HG03025 (cell line): Measurements from ENCODE around the gene FKRP.
"Not testable (repeated sequence)": the region's sequence is repeated elsewhere in the genome, so short reads cannot be mapped to it uniquely, and the experiment has no call there.

Experiments used
- ATAC-seq: cut with Tn5 transposase; IDR thresholded peaks from one replicate; pipeline ENCODE4 v1.9.1; 2021; ENCODE audit warnings: mild to moderate bottlenecking, moderate library complexity; ENCODE audit not compliant: unreplicated experiment, low FRiP score

Gene FKRP, protein sequence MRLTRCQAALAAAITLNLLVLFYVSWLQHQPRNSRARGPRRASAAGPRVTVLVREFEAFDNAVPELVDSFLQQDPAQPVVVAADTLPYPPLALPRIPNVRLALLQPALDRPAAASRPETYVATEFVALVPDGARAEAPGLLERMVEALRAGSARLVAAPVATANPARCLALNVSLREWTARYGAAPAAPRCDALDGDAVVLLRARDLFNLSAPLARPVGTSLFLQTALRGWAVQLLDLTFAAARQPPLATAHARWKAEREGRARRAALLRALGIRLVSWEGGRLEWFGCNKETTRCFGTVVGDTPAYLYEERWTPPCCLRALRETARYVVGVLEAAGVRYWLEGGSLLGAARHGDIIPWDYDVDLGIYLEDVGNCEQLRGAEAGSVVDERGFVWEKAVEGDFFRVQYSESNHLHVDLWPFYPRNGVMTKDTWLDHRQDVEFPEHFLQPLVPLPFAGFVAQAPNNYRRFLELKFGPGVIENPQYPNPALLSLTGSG

DNA sequence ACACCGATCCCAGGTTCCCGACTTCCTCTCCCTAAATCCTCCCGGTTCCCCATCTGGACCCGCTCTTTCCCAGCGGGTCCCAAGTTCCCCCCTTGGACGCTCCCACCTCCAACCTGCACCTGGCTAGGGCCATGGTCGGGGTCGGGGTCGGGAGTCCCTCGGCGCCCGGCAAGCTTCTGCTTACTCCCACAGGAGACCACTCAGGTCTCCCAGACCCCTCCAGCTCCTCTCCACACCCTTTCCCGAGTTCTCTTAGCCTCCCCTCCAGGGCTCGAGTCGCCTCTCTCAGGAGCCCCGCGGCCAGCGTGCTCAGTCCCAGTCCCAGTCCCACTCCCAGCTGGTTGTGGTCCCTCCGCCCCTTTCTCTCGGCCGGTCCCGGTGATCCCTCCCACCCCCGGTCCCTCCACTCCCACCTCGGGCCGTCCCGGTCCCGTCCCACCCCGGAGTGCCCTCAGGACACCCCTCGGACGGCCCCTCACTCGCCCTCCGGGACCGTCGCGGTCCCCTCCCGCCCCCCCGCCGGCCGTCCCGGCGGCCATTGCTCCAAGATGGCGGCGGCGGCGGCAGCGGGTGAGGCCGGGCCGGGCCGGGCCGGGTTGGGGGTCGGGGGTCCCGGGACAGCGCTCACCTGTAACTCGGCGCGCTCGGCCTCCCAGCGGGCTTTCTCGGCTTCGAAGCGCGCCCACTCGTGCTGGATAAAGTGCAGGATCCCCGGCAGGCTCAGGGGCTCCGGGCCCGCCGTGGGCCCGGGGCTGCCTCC, at the start of gene FKRP:
FKRP (plus strand) TSS at position 537 of the 760 bp plus-strand sequence. CDS start 9,394 bp downstream, outside the sequence.
- no peak for ATAC-seq

DNA sequence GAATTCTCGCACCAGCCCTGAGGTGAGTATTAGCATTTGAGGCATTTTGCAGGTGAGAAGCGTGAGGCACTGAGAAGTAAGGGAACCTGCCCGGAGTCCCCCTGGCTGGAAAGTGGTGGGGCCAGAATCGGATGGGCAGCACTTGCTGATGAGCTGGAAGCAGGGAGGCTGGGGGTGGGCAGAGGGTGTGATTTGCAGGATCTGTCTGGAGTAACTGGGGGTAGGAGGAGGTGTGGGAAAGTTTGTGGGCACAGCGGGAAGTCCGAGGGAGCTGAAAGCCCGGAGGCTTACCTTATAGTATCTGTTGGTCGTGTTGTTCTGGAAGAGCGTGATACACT, 49.0 kb upstream of the FKRP start:
- ATAC-seq, result no peak

DNA sequence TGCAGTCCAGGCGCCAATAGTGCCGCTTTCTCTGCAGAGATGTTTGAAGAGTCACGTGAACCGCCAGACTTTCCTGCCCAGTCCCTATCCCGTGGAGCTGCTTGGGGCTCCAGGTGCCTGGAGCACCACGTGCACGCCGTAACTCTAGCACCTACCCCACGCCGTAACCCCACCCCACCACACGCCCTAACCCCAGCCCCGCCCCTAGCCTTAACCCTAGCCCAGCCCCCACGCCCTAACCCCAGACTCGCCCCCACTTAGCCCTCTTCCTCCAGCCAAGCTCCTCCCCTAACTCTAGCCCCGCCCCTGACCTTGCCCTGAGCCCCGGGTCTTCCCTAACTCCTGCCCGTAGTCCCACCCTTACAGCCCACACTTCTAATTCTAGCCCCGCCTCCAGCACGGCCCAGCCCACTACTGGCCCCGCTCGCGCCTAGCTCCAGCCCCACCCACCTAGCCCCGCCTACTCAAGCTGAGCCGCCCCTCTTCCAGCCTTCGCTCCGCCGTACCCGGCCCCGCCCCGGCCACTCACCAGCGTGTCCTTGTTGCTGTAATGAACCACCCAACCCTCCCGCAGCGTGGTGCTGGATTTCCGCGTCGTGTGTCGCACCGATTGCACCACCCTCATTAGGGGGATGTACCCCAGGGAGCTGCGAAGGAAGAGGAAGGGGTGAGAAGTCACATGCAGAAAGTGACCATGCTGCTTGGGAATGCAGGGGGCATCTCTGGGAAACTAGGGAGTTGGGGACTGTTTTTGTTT, 48.5 kb upstream of the FKRP start:
- ATAC-seq, result no peak

DNA sequence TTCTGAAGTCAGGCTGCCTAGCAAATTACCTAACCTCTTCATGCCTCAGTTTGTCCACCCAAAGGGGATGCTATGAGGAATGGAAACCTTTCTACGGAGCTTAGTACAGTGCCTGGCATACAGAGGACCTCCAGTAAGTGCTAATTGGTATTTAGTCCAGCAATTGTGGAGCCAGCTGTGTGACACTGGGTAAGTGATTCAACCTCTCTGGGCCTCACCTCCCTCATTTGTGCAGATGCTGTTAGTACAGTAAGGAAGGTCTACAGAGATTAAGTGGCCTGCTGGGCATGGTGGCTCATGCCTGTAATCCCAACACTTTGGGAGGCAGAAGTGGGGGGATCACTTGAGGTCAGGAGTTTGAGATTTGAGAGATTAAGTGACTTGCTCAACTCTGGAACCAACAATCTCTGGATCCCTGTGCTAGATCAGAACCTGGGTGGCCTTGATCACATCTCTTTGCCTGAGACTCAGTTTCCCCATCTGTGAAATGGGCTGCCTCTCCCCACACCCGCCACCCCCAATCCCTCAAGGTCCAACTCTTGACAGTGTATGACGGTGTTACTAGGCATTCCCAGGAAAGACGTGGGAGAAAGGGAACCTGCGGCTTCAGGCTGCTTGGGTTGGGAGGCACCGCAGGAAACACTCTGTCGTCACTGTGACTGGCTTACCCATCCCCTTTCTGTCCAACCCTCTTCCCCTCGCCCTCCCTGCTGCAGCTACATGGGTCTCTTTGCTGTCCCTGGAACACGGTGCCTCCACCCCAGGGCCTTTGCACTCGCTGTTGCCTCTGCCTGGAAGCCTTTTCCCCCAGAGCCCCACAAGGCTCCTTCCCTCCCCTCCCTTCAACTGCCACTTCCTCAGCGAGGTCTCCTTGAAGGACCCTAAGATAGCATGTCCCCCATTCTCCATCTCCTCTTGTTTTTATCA, 47.2 kb upstream of the FKRP start:
- ATAC-seq, result no peak

DNA sequence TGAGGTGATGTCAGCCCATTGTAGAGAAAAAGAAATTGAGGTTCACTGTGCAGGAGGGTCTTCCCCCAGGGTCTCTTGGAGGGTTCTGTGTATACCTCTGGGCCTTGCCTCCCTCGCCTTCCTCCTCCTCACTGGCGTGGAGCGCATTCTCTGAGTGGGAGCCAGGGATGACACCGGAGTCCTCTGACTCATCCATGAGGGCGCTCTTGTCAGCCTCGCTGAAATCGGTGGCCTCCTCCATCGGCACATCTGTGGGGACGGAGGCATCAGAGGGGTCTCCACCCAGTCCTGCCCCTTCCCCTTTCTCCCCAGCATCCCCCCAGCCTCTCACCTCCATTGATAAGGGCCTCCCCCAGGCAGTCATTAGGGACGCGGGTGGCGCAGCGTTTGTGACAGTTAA, 45.2 kb upstream of the FKRP start:
- ATAC-seq, result no peak

DNA sequence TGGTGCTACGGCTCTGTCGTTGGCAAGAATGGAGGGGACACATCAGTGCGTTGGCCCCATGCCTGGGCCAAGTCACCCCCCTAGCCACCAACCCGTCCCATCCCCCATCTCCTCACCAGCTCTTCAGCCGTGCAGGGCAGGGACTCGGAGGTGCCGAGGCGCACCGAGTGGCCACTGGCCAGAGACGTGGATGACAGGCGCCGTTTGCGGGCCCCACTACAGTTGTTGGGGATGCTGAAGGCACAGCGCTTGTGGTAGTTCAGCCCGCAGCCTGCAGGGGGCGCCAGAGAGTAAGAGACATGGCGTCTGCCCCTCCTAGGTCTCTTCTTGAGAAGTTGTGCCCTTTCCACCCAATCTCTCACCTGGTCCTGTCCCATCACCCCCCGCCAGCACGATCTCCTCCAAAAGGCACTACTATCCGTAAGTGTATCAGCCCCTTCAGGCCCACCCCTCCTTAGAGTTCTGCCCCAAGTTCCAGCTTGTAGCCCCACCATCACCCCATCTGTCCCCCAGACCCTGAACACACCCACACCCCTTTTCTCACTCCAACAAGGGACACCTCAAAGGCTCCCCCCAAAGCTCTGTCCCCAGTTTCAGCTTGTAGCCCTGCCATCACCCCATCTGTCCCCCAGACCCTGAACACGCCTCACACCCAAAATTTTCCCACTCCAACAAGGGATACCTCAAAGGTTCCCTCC, 41.3 kb upstream of the FKRP start:
- no peak for ATAC-seq

DNA sequence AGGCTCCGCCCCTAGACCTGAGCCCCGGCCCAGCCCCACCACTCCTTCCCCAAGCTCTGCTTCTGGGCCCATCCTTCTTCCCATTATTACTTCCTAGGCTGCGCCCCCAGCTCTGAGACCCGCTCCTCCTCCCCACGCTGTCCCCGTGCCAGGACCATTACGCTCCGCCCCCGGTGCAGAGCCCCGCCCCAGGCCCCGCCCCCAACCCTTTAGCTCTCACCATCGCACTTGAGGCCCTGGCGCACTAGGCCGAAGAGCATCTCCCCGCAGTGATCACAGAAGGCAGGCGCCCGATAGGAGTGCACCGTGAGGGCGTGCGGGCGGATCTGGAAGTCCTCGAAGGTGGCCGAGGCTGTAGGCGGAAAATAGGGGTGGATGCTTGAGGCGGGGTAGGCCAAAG, 35.2 kb upstream of the FKRP start:
- ATAC-seq, result no peak

DNA sequence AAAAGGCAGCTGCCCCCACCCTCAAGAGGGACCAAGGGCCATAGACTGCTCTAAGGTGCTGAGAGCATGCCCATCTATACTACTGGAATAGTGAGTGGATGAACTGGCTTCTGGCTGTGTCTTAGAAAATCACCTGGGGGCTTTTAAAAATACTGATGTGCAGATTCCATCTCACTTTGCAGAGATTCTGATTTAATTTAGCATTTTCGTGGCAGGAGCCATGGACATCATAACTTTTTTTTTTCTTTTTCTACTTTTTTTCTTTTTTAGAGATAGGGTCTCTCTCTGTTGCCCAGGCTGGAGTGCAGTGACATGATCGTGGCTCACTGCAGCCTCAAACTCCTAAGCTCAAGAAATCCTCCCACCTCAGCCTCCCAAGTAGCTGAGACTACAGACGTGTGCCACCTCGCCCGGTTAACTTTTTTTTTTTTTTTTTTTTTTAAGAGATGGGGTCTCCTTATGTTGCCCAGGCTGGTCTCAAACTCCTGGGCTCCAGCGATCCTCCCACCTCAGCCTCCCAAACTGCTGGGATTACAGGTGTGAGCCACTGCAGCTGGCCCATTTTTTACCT, 33.0 kb upstream of the FKRP start:
- ATAC-seq, result not testable (repeated sequence)

DNA sequence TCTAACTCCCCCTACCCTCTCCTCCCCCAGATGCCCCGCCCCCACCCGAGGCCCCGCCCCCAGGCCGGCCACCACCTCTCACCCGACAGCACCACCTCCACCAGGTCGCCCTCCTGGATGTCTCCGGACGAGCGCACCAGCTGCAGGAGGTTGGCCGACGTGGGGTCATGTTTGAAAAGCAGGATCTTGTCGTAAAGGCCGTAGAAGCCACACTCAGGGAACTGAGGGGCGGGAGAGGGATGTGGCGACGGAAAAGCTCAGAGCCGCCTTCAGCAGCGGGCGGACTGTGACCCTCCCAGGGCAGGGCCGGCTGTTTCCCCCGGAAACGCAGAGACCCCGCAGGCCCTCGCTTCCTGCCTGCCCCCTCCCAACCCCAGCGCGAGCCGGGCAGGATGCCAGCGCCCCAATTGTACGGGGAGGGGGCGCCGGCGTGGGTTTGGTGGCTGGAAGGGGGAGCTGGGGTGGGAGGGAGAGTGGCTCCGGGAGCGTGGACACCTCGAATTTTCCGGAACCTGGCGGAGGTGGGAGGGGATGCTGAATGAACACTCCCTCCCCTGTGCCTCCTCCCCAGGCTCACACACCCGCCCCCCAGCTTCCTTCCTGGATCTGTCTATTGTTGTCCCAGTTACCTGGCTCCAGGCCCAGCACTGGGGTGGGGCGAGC, 31.9 kb upstream of the FKRP start:
- ATAC-seq, result no peak

DNA sequence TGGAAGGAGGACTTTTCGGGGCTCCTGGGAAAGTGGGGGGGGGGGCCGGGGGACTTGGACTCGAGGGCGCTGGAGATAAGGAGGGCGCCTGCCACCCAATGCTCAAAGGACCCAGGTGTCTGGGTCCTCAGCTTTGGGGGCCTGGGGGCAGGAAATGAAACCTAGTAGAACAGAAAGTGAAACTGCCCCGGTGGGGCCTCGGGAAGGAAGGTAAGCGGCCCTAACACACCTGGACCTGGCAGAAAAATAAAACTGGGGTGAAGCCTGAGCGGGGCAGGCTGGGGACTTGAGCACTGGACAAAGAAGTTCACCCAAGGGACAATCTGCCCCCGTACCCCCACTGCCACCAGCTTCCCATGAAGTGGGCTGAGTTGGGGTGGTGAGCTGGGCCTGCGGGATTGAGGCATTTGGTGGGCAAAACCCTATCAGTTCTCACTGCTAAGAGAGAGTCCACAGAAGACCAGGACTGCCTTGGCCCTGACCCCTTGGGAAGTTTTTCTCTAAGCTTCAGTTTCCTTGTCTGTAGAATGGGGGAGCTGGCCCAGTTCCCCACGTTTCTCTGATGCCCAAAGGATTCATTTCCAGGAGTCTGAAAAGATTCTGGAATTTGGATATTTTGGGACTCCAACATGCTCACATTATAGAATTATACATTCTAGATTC, 31.3 kb upstream of the FKRP start:
- ATAC-seq, result no peak

DNA sequence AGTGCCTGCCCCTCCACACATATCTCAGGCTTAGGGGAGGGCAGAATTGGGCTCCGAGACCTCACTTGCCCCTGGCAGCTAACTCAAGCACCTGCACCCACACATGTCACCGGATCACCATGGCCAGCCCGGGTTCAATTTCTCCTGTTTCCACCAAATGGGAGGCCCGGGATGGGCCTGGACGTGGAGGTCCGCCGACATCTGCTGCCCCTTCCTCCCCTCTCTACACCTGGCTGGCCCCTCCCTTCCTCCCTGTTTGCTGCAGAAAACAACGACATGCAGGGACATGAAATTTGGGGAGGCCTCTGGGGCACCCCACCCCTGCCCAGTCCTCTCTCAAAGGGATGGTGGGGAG, 30.3 kb upstream of the FKRP start:
- no peak for ATAC-seq

DNA sequence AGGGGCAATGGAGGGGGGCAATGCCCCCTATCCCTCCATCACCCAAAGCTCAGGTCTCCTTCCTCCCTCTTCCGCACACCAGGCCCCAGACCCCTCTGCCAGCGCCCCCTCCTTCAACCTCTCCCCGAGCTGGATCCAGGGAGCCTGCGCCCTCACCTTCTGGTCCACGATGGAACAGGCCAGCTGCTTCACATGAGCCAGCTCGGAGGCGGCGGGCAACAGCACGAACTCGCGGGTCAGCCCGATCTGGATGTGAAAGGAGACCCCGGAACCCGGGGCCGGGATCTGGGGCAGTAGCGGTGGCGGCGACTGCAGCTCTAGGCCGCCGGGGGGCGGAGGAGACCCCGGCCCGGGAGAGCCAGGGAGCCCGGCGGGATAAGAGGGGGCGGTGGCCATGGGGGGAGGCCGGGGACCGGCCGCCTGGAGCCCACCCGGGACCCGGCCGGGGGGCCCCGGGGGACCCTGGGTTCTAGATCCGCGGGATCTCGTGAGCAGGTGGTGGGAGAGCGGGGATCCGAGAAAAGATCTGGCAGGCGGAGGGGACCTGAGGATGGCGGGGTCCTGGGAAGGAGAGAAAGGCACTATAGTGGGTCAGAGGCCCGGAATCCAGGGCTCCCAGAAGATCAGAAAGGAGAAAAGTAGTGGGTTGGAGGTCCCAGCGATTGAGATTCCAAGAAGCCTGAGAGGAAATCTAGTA, 29.7 kb upstream of the FKRP start:
- ATAC-seq, result no peak

DNA sequence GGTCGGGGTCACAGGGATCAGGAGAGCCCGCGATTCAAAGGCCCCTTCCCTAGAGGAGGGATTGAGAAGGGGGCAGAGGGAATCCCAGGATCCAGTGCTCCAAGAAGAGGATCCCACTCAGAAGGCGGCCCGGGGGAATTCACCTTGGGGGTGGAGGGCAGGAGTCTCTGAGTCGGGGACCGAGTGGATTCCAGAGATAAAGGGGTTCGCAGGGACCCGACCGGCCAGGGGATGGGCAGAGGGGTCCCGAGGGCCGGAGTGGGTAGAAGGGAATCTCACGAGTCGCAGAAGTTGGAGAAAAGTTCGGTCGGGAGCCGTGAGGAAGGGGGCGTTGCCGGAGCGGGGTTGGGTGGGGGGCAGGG, 29.2 kb upstream of the FKRP start:
- ATAC-seq, result no peak

DNA sequence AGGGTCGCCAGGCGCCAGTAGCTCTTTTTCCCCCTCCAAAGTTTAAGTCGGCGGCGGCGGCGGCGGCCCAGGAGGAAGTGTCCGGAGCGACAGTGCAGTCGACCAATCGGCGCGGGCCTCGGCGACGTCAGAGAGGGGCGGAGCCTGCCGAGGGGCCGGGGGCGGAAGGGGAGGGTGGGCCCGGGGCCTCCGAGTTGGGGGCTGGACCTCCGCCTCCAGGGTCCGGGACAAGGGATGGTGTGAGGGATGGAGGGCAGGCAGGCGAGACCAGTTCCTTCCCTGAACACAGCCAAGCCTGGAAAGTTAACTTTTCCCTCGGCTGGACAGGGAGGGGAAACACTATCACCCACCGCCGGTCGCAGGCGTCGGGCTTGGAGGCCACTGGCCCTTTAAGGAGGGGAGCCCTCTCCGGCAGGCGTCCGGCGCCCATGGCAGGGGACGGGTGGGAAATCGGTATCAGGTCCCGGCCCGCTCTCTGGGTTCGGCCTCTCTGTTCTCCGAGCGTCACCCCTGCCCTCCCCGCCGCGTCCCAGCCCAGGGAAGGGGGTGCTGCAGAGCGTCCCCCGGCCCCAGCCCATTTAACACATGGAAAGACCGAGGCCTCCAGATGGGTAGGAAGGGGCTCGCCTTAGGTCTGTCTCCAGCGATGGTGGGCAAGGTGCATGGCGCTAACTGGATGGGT, 28.7 kb upstream of the FKRP start, which contains the start of gene PRKD2:
PRKD2 (minus strand) TSS at position 81 of the 682 bp plus-strand sequence. CDS start 744 bp downstream, outside the sequence.
- peak; percentile 36 for ATAC-seq

DNA sequence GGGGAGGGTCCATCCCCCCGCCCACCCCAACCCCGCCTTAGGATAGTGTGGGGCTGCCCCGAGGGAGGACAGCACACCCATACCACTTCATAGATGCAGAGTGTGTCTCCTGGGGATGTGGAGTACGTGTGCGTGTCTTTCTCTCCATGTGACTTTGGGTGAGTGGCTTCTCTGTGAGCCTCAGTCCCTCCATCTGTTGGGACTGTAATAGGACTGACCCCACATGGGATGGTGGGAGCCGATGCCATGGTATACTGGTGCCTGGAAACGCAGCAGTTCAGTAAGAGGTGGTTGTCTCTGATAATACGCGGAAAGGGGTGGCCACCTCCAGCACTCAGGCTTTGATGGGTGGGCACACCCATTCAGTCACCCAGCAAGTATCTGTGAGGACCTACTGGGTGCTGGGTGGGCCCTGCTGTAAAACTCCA, 28.1 kb upstream of the FKRP start:
- ATAC-seq, result no peak

DNA sequence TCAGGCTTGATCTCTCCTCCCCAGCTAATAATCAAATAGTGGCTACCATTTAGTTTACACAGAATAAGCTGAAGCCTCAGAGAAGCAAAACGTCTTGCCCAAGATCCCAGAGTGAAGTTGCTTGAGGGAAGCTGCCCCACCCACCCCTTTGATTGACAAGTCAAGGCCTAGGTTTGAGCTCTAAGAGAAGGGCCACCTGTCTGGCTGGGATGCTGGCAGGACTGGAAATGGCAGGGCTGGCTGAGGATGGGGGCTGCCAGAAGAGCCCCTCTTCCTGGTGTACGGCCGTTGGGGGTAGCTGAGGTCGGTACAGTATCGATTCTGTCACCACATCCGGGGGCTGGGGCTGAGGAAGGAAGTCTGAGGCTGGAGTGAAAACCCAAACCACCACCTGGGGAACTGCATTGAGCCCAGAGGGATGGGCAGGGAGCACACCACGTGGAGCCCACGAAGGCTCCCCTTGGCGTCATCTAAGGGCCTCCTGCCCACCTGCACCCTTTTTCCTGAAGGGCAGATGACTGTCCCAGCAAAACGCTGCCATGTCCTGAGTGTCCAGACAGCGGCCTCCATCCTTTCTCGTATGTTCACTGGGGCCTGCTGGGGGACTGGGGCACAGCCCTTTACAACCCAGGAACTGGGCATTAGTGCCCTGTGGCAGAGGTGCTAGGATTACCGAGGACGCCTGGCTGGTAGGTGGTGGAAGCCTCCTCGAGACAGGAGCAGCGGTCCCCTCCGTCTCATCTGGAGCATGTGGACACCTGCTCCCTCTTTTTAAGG, 27.5 kb upstream of the FKRP start:
- ATAC-seq, result no peak
